ENCODE data around the gene SPRTN.

SPRTN gene

GRCh38 chr1:231338270-231339128, at the start of gene SPRTN:
TSS of gene SPRTN (plus strand) at chr1:231338293. CDS start at chr1:231338384, 91 bp downstream.
- in situ Hi-C loops (cut with MboI; ENCODE audit: low sequenced_read_pairs) = no loop called here

GRCh38 chr1:231295938-231296337, 42.2 kb upstream of the SPRTN start:
- in situ Hi-C loops (cut with MboI; ENCODE audit: low sequenced_read_pairs) = no loop called here

- in situ Hi-C loops (cut with MboI; ENCODE audit: low sequenced_read_pairs) = no loop called here
These were observed 36.1 kb upstream of the SPRTN start for GRCh38 chr1:231301990-231302389.

GRCh38 chr1:231310391-231310934, 27.6 kb upstream of the SPRTN start:
- in situ Hi-C loops (cut with MboI; ENCODE audit: low sequenced_read_pairs) = no loop called here

- in situ Hi-C loops (cut with MboI; ENCODE audit: low sequenced_read_pairs) = no loop called here
These were observed 26.2 kb upstream of the SPRTN start for GRCh38 chr1:231311720-231312431.

GRCh38 chr1:231312432-231312788, 25.7 kb upstream of the SPRTN start:
- in situ Hi-C loops (cut with MboI; ENCODE audit: low sequenced_read_pairs) = no loop called here

- in situ Hi-C loops (cut with MboI; ENCODE audit: low sequenced_read_pairs) = no loop called here
These were observed 24.4 kb upstream of the SPRTN start for GRCh38 chr1:231313661-231314060.

GRCh38 chr1:231315887-231316286, 22.2 kb upstream of the SPRTN start:
- in situ Hi-C loops (cut with MboI; ENCODE audit: low sequenced_read_pairs) = no loop called here

- in situ Hi-C loops (cut with MboI; ENCODE audit: low sequenced_read_pairs) = no loop called here
These were observed 20.6 kb upstream of the SPRTN start for GRCh38 chr1:231317306-231318014.

GRCh38 chr1:231318015-231318355, 20.1 kb upstream of the SPRTN start:
- in situ Hi-C loops (cut with MboI; ENCODE audit: low sequenced_read_pairs) = no loop called here

- in situ Hi-C loops (cut with MboI; ENCODE audit: low sequenced_read_pairs) = no loop called here
These were observed 19.5 kb upstream of the SPRTN start for GRCh38 chr1:231318568-231318967.

- in situ Hi-C loops (cut with MboI; ENCODE audit: low sequenced_read_pairs) = no loop called here
These were observed 19.0 kb upstream of the SPRTN start for GRCh38 chr1:231319080-231319479.

GRCh38 chr1:231322880-231323530, 15.1 kb upstream of the SPRTN start:
- in situ Hi-C loops (cut with MboI; ENCODE audit: low sequenced_read_pairs) = no loop called here

- in situ Hi-C loops (cut with MboI; ENCODE audit: low sequenced_read_pairs) = no loop called here
These were observed 13.4 kb upstream of the SPRTN start for GRCh38 chr1:231324660-231325059.

GRCh38 chr1:231326248-231326647, 11.8 kb upstream of the SPRTN start:
- in situ Hi-C loops (cut with MboI; ENCODE audit: low sequenced_read_pairs) = no loop called here

- in situ Hi-C loops (cut with MboI; ENCODE audit: low sequenced_read_pairs) = no loop called here
These were observed 10.5 kb upstream of the SPRTN start for GRCh38 chr1:231327617-231328016.

GRCh38 chr1:231329483-231329882, 8.6 kb upstream of the SPRTN start:
- in situ Hi-C loops (cut with MboI; ENCODE audit: low sequenced_read_pairs) = no loop called here

GRCh38 chr1:231332761-231333160, 5.3 kb upstream of the SPRTN start:
- in situ Hi-C loops (cut with MboI; ENCODE audit: low sequenced_read_pairs) = no loop called here

- in situ Hi-C loops (cut with MboI; ENCODE audit: low sequenced_read_pairs) = no loop called here
These were observed 3.9 kb upstream of the SPRTN start for GRCh38 chr1:231334079-231334666.

- in situ Hi-C loops (cut with MboI; ENCODE audit: low sequenced_read_pairs) = no loop called here
These were observed 3.1 kb upstream of the SPRTN start for GRCh38 chr1:231334952-231335351.

Measured in HL-60/S4 treated with phorbol 12-myristate 13-acetate at 8.2 ng/mL for 4 days and 3 days (cell line).